ENCODE data around the gene HS3ST3A1.

The HS3ST3A1 gene

GRCh38 chr17:13560935-13561334 lies 40.8 kb downstream of the HS3ST3A1 start:
- H3K4me2 ChIP-seq (ENCODE audit: low read length): no peak overlapping the region
- no peaks in the 10 kb centered on the region for H4K20me1 ChIP-seq (ENCODE audit: control insufficient read depth, insufficient read depth, low read depth, low read length)
- no peaks in the 10 kb centered on the region for H3K27me3 ChIP-seq (ENCODE audit: control insufficient read depth, low read length)
- TF ChIP-seq EZH2phosphoT487 (IDR thresholded peaks at IDR 0.05; ENCODE audit: borderline replicate concordance, low read length): no peak
- no peak for TF ChIP-seq CTCF (IDR thresholded peaks at IDR 0.05; ENCODE audit: low read depth, low read length, poor library complexity, severe bottlenecking)
- H3K9me2 ChIP-seq (replicated peaks; ENCODE audit: control insufficient read depth, low read length): no peaks in the 10 kb centered on the region
- H3K4me3 ChIP-seq (ENCODE audit: low read length): no peak overlapping the region
- H3K9me3 ChIP-seq (ENCODE audit: control insufficient read depth, insufficient read depth, low read length): no peaks in the 10 kb centered on the region
- no peaks in the 10 kb centered on the region for H3F3A ChIP-seq (ENCODE audit: control insufficient read depth, insufficient read depth)
- H3K36me3 ChIP-seq (ENCODE audit: control insufficient read depth, low read length): no peaks in the 10 kb centered on the region
- H3K4me1 ChIP-seq (ENCODE audit: control insufficient read depth, low read length): no peaks in the 10 kb centered on the region
- H3K27ac ChIP-seq (ENCODE audit: low read depth, low read length): no peak overlapping the region
- no peaks in the 10 kb centered on the region for H3K79me2 ChIP-seq (ENCODE audit: control insufficient read depth, low read length)

- Histone ChIP-seq H3K27ac (ENCODE audit: low read depth, low read length) (no peak overlapping the region), H3K4me1 (ENCODE audit: control insufficient read depth, low read length) (no peaks in the 10 kb centered on the region), H3K27me3 (ENCODE audit: control insufficient read depth, low read length) (no peaks in the 10 kb centered on the region), H3K4me2 (ENCODE audit: low read length) (no peak overlapping the region), H3K36me3 (ENCODE audit: control insufficient read depth, low read length) (no peaks in the 10 kb centered on the region), H3F3A (ENCODE audit: control insufficient read depth, insufficient read depth) (no peaks in the 10 kb centered on the region), H3K9me3 (ENCODE audit: control insufficient read depth, insufficient read depth, low read length) (peaks cover 7% of the 10 kb centered on the region; the same call in 1 of the 2 replicates), H3K9me2 (replicated peaks; ENCODE audit: control insufficient read depth, low read length) (no peaks in the 10 kb centered on the region), H3K4me3 (ENCODE audit: low read length) (no peak overlapping the region), H3K79me2 (ENCODE audit: control insufficient read depth, low read length) (no peaks in the 10 kb centered on the region), H4K20me1 (ENCODE audit: control insufficient read depth, insufficient read depth, low read depth, low read length) (no peaks in the 10 kb centered on the region)
- TF ChIP-seq CTCF (IDR thresholded peaks at IDR 0.05; ENCODE audit: low read depth, low read length, poor library complexity, severe bottlenecking): no peak
- TF ChIP-seq EZH2phosphoT487 (IDR thresholded peaks at IDR 0.05; ENCODE audit: borderline replicate concordance, low read length): no peak
These were observed 43.1 kb downstream of the HS3ST3A1 start for GRCh38 chr17:13558588-13558987.

- peaks cover 7% of the 10 kb centered on the region; the same call in 1 of the 2 replicates for H3K9me3 ChIP-seq (ENCODE audit: control insufficient read depth, insufficient read depth, low read length)
- H4K20me1 ChIP-seq (ENCODE audit: control insufficient read depth, insufficient read depth, low read depth, low read length): no peaks in the 10 kb centered on the region
- no peak overlapping the region for H3K4me2 ChIP-seq (ENCODE audit: low read length)
- H3K79me2 ChIP-seq (ENCODE audit: control insufficient read depth, low read length): no peaks in the 10 kb centered on the region
- no peaks in the 10 kb centered on the region for H3K27me3 ChIP-seq (ENCODE audit: control insufficient read depth, low read length)
- no peak overlapping the region for H3K27ac ChIP-seq (ENCODE audit: low read depth, low read length)
- H3K4me3 ChIP-seq (ENCODE audit: low read length): no peak overlapping the region
- TF ChIP-seq CTCF (IDR thresholded peaks at IDR 0.05; ENCODE audit: low read depth, low read length, poor library complexity, severe bottlenecking) (no peak), EZH2phosphoT487 (IDR thresholded peaks at IDR 0.05; ENCODE audit: borderline replicate concordance, low read length) (no peak)
- no peaks in the 10 kb centered on the region for H3F3A ChIP-seq (ENCODE audit: control insufficient read depth, insufficient read depth)
- H3K36me3 ChIP-seq (ENCODE audit: control insufficient read depth, low read length): no peaks in the 10 kb centered on the region
- no peaks in the 10 kb centered on the region for H3K9me2 ChIP-seq (replicated peaks; ENCODE audit: control insufficient read depth, low read length)
- no peaks in the 10 kb centered on the region for H3K4me1 ChIP-seq (ENCODE audit: control insufficient read depth, low read length)
These were observed 44.7 kb downstream of the HS3ST3A1 start for GRCh38 chr17:13557077-13557476.

All from DOHH2 (cell line).